Activated gamma-delta T cell treated with Interleukin-2 at 50 U/mL for 16 hours (primary cell): ENCODE data around the gene SLC25A38.
"Not testable (repeated sequence)": the region's sequence is repeated elsewhere in the genome, so short reads cannot be mapped to it uniquely, and the experiment has no call there.

ENCODE experiments used
- DNase-seq: peaks from one replicate; pipeline ENCODE4 v3.0.0-alpha.2; 2020

Gene SLC25A38

GRCh38 chr3:39408493-39409372 lies 25.6 kb downstream of the SLC25A38 start:
- DNase-seq: no peak

- no peak for DNase-seq
Measured at GRCh38 chr3:39409514-39410136, 26.5 kb downstream of the SLC25A38 start.

GRCh38 chr3:39410893-39411292 lies 27.7 kb downstream of the SLC25A38 start:
- DNase-seq: no peak

- no peak for DNase-seq
Measured at GRCh38 chr3:39412668-39413260, 29.6 kb downstream of the SLC25A38 start.

GRCh38 chr3:39413691-39414420 lies 30.7 kb downstream of the SLC25A38 start:
- no peak for DNase-seq

GRCh38 chr3:39414421-39414907 lies 31.3 kb downstream of the SLC25A38 start:
- DNase-seq: no peak

GRCh38 chr3:39415302-39415701 lies 32.1 kb downstream of the SLC25A38 start:
- DNase-seq: not testable (repeated sequence)

GRCh38 chr3:39415983-39416382 lies 32.8 kb downstream of the SLC25A38 start:
- DNase-seq: no peak

- DNase-seq: not testable (repeated sequence)
Measured at GRCh38 chr3:39416998-39417397, 33.8 kb downstream of the SLC25A38 start.

- not testable (repeated sequence) for DNase-seq
Measured at GRCh38 chr3:39418556-39419225, 35.5 kb downstream of the SLC25A38 start.

- DNase-seq: no peak
Measured at GRCh38 chr3:39419742-39420315, 36.7 kb downstream of the SLC25A38 start.

GRCh38 chr3:39420543-39420942 lies 37.4 kb downstream of the SLC25A38 start:
- DNase-seq: no peak

- no peak for DNase-seq
Measured at GRCh38 chr3:39423436-39423970, 40.3 kb downstream of the SLC25A38 start.

GRCh38 chr3:39426312-39426711 lies 43.1 kb downstream of the SLC25A38 start:
- DNase-seq: no peak

- no peak for DNase-seq
Measured at GRCh38 chr3:39427506-39427905, 44.3 kb downstream of the SLC25A38 start.

- no peak for DNase-seq
Measured at GRCh38 chr3:39428745-39429201, 45.6 kb downstream of the SLC25A38 start.

GRCh38 chr3:39429466-39429865 lies 46.3 kb downstream of the SLC25A38 start:
- DNase-seq: no peak

GRCh38 chr3:39432342-39432741 lies 49.2 kb downstream of the SLC25A38 start:
- DNase-seq: no peak

- DNase-seq: no peak
Measured at GRCh38 chr3:39433642-39434041, 50.5 kb downstream of the SLC25A38 start.

GRCh38 chr3:39434574-39434973 lies 51.4 kb downstream of the SLC25A38 start:
- no peak for DNase-seq

GRCh38 chr3:39435006-39435748 lies 52.0 kb downstream of the SLC25A38 start:
- no peak for DNase-seq
